Measurements from ENCODE around the gene ZFAND2B. TPM values are rescaled to one million over a fixed set of nuclear protein-coding genes. Genes with fewer than 3 reads are reported as not detected.

ZFAND2B gene
- total and polyA plus RNA-seq, 2 experiments from 2014 or later: 16.3 to 30.0 TPM

DNA sequence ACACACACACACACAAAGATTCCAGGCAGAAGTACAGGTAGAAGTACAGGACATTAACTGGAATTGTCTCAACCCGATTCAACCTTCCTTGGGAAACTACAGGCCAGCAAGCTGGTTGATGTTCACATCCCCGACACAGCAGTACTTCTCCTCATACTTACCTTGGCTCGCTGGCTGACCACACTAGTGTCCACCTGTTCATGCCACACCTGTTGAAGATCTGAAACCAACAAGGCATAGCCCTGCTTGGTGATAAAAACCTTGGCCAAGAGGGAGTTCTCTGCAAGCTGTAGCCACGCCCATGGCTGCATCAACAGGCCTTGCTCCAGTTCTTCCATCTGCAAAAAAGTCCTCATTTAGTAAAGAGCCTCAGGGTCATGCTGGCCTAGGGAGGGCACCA, 48.6 kb upstream of the ZFAND2B start:
- Histone ChIP-seq H2AFZ (no peak overlapping the region), H4K20me1 (replicated peaks; ENCODE audit: insufficient read depth) (no peaks in the 10 kb centered on the region; the same call in 1 of the 2 replicates), H3K27me3 (ENCODE audit: insufficient read depth) (no peaks in the 10 kb centered on the region), H3K36me3 (ENCODE audit: insufficient read depth) (no peaks in the 10 kb centered on the region; the same call in 1 of the 2 replicates), H3K9me2 (ENCODE audit: insufficient read depth) (no peaks in the 10 kb centered on the region), H3F3A (replicated peaks; ENCODE audit: low read depth) (0 out of 2 replicates have a peak, but pooled peaks cover 3% of the 10 kb centered on the region), H3K4me1 (ENCODE audit: insufficient read depth) (peaks cover 4% of the 10 kb centered on the region; the same call in 1 of the 2 replicates), H3K79me2 (replicated peaks; ENCODE audit: insufficient read depth) (peaks cover 7% of the 10 kb centered on the region; the same call in 1 of the 2 replicates), H3K4me3 (no peak overlapping the region), H3K27ac (ENCODE audit: low read depth) (no peak overlapping the region), H3K4me2 (no peak overlapping the region)
- Mint-ChIP-seq H3K4me1 (peaks cover 20% of the 10 kb centered on the region), H3K4me3 (no peak overlapping the region), H3K9me3 (no peaks in the 10 kb centered on the region), H3K36me3 (ENCODE audit: low read depth) (peaks cover 6% of the 10 kb centered on the region; the same call in 2 of the 3 replicates), H3K27ac (no peak overlapping the region), H3K27me3 (ENCODE audit: insufficient read depth, low read depth, poor library complexity) (peaks cover 11% of the 10 kb centered on the region)
- DNase-seq (ENCODE audit: low spot score): no peak
- no peak for ATAC-seq
- TF ChIP-seq, protein P1, sequence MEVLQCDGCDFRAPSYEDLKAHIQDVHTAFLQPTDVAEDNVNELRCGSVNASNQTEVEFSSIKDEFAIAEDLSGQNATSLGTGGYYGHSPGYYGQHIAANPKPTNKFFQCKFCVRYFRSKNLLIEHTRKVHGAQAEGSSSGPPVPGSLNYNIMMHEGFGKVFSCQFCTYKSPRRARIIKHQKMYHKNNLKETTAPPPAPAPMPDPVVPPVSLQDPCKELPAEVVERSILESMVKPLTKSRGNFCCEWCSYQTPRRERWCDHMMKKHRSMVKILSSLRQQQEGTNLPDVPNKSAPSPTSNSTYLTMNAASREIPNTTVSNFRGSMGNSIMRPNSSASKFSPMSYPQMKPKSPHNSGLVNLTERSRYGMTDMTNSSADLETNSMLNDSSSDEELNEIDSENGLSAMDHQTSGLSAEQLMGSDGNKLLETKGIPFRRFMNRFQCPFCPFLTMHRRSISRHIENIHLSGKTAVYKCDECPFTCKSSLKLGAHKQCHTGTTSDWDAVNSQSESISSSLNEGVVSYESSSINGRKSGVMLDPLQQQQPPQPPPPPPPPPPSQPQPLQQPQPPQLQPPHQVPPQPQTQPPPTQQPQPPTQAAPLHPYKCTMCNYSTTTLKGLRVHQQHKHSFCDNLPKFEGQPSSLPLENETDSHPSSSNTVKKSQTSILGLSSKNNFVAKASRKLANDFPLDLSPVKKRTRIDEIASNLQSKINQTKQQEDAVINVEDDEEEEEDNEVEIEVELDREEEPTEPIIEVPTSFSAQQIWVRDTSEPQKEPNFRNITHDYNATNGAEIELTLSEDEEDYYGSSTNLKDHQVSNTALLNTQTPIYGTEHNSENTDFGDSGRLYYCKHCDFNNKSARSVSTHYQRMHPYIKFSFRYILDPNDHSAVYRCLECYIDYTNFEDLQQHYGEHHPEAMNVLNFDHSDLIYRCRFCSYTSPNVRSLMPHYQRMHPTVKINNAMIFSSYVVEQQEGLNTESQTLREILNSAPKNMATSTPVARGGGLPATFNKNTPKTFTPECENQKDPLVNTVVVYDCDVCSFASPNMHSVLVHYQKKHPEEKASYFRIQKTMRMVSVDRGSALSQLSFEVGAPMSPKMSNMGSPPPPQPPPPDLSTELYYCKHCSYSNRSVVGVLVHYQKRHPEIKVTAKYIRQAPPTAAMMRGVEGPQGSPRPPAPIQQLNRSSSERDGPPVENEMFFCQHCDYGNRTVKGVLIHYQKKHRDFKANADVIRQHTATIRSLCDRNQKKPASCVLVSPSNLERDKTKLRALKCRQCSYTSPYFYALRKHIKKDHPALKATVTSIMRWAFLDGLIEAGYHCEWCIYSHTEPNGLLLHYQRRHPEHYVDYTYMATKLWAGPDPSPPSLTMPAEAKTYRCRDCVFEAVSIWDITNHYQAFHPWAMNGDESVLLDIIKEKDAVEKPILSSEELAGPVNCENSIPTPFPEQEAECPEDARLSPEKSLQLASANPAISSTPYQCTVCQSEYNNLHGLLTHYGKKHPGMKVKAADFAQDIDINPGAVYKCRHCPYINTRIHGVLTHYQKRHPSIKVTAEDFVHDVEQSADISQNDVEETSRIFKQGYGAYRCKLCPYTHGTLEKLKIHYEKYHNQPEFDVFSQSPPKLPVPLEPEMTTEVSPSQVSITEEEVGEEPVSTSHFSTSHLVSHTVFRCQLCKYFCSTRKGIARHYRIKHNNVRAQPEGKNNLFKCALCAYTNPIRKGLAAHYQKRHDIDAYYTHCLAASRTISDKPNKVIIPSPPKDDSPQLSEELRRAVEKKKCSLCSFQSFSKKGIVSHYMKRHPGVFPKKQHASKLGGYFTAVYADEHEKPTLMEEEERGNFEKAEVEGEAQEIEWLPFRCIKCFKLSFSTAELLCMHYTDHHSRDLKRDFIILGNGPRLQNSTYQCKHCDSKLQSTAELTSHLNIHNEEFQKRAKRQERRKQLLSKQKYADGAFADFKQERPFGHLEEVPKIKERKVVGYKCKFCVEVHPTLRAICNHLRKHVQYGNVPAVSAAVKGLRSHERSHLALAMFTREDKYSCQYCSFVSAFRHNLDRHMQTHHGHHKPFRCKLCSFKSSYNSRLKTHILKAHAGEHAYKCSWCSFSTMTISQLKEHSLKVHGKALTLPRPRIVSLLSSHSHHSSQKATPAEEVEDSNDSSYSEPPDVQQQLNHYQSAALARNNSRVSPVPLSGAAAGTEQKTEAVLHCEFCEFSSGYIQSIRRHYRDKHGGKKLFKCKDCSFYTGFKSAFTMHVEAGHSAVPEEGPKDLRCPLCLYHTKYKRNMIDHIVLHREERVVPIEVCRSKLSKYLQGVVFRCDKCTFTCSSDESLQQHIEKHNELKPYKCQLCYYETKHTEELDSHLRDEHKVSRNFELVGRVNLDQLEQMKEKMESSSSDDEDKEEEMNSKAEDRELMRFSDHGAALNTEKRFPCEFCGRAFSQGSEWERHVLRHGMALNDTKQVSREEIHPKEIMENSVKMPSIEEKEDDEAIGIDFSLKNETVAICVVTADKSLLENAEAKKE (CRISPR knock-in tag; IDR thresholded peaks at IDR 0.05): no peak
- TF ChIP-seq JUNB (IDR thresholded peaks at IDR 0.05; ENCODE audit: unreplicated experiment): no peak
- no peak for TF ChIP-seq STAT1 (IDR thresholded peaks at IDR 0.05; ENCODE audit: unreplicated experiment)
- TF ChIP-seq, protein P2, sequence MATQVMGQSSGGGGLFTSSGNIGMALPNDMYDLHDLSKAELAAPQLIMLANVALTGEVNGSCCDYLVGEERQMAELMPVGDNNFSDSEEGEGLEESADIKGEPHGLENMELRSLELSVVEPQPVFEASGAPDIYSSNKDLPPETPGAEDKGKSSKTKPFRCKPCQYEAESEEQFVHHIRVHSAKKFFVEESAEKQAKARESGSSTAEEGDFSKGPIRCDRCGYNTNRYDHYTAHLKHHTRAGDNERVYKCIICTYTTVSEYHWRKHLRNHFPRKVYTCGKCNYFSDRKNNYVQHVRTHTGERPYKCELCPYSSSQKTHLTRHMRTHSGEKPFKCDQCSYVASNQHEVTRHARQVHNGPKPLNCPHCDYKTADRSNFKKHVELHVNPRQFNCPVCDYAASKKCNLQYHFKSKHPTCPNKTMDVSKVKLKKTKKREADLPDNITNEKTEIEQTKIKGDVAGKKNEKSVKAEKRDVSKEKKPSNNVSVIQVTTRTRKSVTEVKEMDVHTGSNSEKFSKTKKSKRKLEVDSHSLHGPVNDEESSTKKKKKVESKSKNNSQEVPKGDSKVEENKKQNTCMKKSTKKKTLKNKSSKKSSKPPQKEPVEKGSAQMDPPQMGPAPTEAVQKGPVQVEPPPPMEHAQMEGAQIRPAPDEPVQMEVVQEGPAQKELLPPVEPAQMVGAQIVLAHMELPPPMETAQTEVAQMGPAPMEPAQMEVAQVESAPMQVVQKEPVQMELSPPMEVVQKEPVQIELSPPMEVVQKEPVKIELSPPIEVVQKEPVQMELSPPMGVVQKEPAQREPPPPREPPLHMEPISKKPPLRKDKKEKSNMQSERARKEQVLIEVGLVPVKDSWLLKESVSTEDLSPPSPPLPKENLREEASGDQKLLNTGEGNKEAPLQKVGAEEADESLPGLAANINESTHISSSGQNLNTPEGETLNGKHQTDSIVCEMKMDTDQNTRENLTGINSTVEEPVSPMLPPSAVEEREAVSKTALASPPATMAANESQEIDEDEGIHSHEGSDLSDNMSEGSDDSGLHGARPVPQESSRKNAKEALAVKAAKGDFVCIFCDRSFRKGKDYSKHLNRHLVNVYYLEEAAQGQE (IDR thresholded peaks at IDR 0.05; ENCODE audit: unreplicated experiment): no peak
- TF ChIP-seq NANOG (IDR thresholded peaks at IDR 0.05; ENCODE audit: borderline replicate concordance): no peak
- no peak for TF ChIP-seq ZNF331 (CRISPR knock-in tag; IDR thresholded peaks at IDR 0.05; ENCODE audit: low read depth)
- no peak for TF ChIP-seq CREB1 (CRISPR knock-in tag; IDR thresholded peaks at IDR 0.05; ENCODE audit: low read depth)
- TF ChIP-seq, protein P3, sequence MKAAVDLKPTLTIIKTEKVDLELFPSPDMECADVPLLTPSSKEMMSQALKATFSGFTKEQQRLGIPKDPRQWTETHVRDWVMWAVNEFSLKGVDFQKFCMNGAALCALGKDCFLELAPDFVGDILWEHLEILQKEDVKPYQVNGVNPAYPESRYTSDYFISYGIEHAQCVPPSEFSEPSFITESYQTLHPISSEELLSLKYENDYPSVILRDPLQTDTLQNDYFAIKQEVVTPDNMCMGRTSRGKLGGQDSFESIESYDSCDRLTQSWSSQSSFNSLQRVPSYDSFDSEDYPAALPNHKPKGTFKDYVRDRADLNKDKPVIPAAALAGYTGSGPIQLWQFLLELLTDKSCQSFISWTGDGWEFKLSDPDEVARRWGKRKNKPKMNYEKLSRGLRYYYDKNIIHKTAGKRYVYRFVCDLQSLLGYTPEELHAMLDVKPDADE (IDR thresholded peaks at IDR 0.05): no peak
- no peak for TF ChIP-seq EZH2phosphoT487 (IDR thresholded peaks at IDR 0.05; ENCODE audit: unreplicated experiment)
- TF ChIP-seq ZNF114 (CRISPR knock-in tag; IDR thresholded peaks at IDR 0.05): no peak
- TF ChIP-seq POLR2AphosphoS5 (IDR thresholded peaks at IDR 0.05; ENCODE audit: low read depth): no peak
- no peak for TF ChIP-seq EZH2 (IDR thresholded peaks at IDR 0.05; ENCODE audit: low read depth, unreplicated experiment)
- TF ChIP-seq, protein P4, sequence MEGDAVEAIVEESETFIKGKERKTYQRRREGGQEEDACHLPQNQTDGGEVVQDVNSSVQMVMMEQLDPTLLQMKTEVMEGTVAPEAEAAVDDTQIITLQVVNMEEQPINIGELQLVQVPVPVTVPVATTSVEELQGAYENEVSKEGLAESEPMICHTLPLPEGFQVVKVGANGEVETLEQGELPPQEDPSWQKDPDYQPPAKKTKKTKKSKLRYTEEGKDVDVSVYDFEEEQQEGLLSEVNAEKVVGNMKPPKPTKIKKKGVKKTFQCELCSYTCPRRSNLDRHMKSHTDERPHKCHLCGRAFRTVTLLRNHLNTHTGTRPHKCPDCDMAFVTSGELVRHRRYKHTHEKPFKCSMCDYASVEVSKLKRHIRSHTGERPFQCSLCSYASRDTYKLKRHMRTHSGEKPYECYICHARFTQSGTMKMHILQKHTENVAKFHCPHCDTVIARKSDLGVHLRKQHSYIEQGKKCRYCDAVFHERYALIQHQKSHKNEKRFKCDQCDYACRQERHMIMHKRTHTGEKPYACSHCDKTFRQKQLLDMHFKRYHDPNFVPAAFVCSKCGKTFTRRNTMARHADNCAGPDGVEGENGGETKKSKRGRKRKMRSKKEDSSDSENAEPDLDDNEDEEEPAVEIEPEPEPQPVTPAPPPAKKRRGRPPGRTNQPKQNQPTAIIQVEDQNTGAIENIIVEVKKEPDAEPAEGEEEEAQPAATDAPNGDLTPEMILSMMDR (conservative IDR thresholded peaks at IDR 0.05; ENCODE audit: low read depth in 2 of 2): no peak

Measured in GM23338 (cell line).